SK-N-SH (cell line): ENCODE data around the gene CIPC. TPM values are rescaled to one million over a fixed set of nuclear protein-coding genes. Genes with fewer than 3 reads are reported as not detected.

Source experiments
- CTCF ChIA-PET: fragments of 300-600, 350-600 bp; formaldehyde crosslinking; extraction: SDS; loops from one replicate; lab custom pipeline; 2021; lab: Yijun Ruan, JAX
- POLR2A ChIA-PET: fragments of 350-600 bp; sonication (Branson Sonifier 250); formaldehyde crosslinking; extraction: SDS; loops from one replicate; lab custom pipeline; 2020; ENCODE audit warnings: antibody characterized with exemption, inconsistent platforms; lab: Yijun Ruan, JAX
- DNase-seq: peaks from one replicate; pipeline ENCODE4 v3.0.0; 2012
- H2AFZ ChIP-seq: fragments of 200-600 bp; sonication (generic); 2 replicates; pipeline ENCODE4 v1.8.1; 2016; ENCODE audit warnings: antibody characterized with exemption, mild to moderate bottlenecking, low read depth
- H3F3A ChIP-seq: fragments of 200-600 bp; sonication (generic); replicated peaks from 2 replicates; pipeline ENCODE3; 2016; ENCODE audit warnings: antibody characterized with exemption, mild to moderate bottlenecking; ENCODE audit not compliant: insufficient read depth
- H3K27ac ChIP-seq, 2 experiments: fragments of 200-500 bp in 1 of 2; fragments of 200-600 bp in 1 of 2; sonication (Bioruptor generic) in 1 of 2; sonication (generic), shearing (Covaris generic) in 1 of 2; 2 replicates each; pipeline versions ENCODE4 v1.5.1 to v1.6.1; 2014 to 2016; ENCODE audit warnings: low read depth in 2 of 2, inconsistent platforms in 1 of 2, low read length in 1 of 2, mild to moderate bottlenecking in 1 of 2, mixed read lengths in 1 of 2
- H3K27me3 ChIP-seq: fragments of 200-600 bp; sonication (generic), shearing (Covaris generic); 2 replicates; pipeline ENCODE4 v1.6.1; 2016; ENCODE audit warnings: mixed run types; ENCODE audit not compliant: insufficient read depth
- H3K36me3 ChIP-seq, 2 experiments: fragments of 200-500 bp in 1 of 2; fragments of 200-600 bp in 1 of 2; sonication (Bioruptor generic) in 1 of 2; sonication (generic) in 1 of 2; replicated peaks in 1 of 2; 2 replicates each; pipeline versions ENCODE3 to v1.5.1; 2014 to 2016; ENCODE audit warnings: low read length in 1 of 2, mild to moderate bottlenecking in 1 of 2; ENCODE audit not compliant: insufficient read depth in 2 of 2, control insufficient read depth in 1 of 2
- H3K4me1 ChIP-seq, 2 experiments: fragments of 200-500 bp in 1 of 2; fragments of 200-600 bp in 1 of 2; sonication (Bioruptor generic) in 1 of 2; sonication (generic), shearing (Covaris generic) in 1 of 2; 2 replicates each; pipeline versions ENCODE4 v1.5.1 to v1.6.1; 2014 to 2016; ENCODE audit warnings: low read depth in 1 of 2, low read length in 1 of 2, mixed run types in 1 of 2; ENCODE audit not compliant: insufficient read depth in 2 of 2, control insufficient read depth in 1 of 2
- H3K4me2 ChIP-seq: fragments of 200-600 bp; sonication (generic), shearing (Covaris generic); 2 replicates; pipeline ENCODE4 v1.6.1; 2017; ENCODE audit warnings: mixed run types
- H3K4me3 ChIP-seq, 2 experiments: fragments of 200-500 bp in 1 of 2; fragments of 200-600 bp in 1 of 2; sonication (Bioruptor generic) in 1 of 2; sonication (generic), shearing (Covaris generic) in 1 of 2; 2 replicates each; pipeline versions ENCODE4 v1.5.1 to v1.8.1; 2014 to 2016; ENCODE audit warnings: low read depth in 2 of 2, inconsistent platforms in 1 of 2, low read length in 1 of 2, mild to moderate bottlenecking in 1 of 2, mixed read lengths in 1 of 2, moderate library complexity in 1 of 2
- H3K79me2 ChIP-seq: fragments of 200-600 bp; sonication (generic); 2 replicates; pipeline ENCODE4 v1.8.1; 2017; ENCODE audit warnings: mild to moderate bottlenecking; ENCODE audit not compliant: insufficient read depth
- H3K9ac ChIP-seq: fragments of 200-600 bp; sonication (generic); 2 replicates; pipeline ENCODE4 v1.6.1; 2017; ENCODE audit warnings: mixed run types
- H3K9me2 ChIP-seq: fragments of 200-600 bp; sonication (generic); 2 replicates; pipeline ENCODE4 v1.6.1; 2017; ENCODE audit warnings: mixed run types
- H3K9me3 ChIP-seq: fragments of 200-600 bp; sonication (generic); 2 replicates; pipeline ENCODE4 v1.6.1; 2017; ENCODE audit warnings: mixed run types, mild to moderate bottlenecking, moderate library complexity
- H4K20me1 ChIP-seq: fragments of 200-600 bp; sonication (generic); 2 replicates; pipeline ENCODE4 v1.6.1; 2017; ENCODE audit warnings: mild to moderate bottlenecking, mixed run types; ENCODE audit not compliant: insufficient read depth
- EP300 ChIP-seq, 2 experiments: IDR thresholded peaks; 2 replicates each; pipeline versions ENCODE4 v1.4.0 to v1.6.1; 2012; ENCODE audit warnings: borderline replicate concordance in 1 of 2, low read depth in 1 of 2, low read length in 1 of 2
- EZH2phosphoT487 ChIP-seq: fragments of 200-600 bp; sonication (generic); IDR thresholded peaks from 2 replicates; pipeline ENCODE4 v1.6.1; 2017; ENCODE audit warnings: low read depth, mixed run types, mild to moderate bottlenecking, antibody characterized with exemption, moderate library complexity, borderline replicate concordance
- FOXJ3 ChIP-seq: sonication (generic); formaldehyde crosslinking; IDR thresholded peaks from 2 replicates; pipeline ENCODE4 v1.5.1; 2020; ENCODE audit warnings: mild to moderate bottlenecking, missing genetic modification reagents
- GABPA ChIP-seq: IDR thresholded peaks from 2 replicates; pipeline ENCODE4 v1.4.0; 2012; ENCODE audit warnings: low read depth, mild to moderate bottlenecking
- GATA2 ChIP-seq: sonication (generic); formaldehyde crosslinking; IDR thresholded peaks from 2 replicates; pipeline ENCODE4 v1.5.0; 2020; ENCODE audit warnings: mild to moderate bottlenecking, missing genetic modification reagents
- JUND ChIP-seq: IDR thresholded peaks from 2 replicates; pipeline ENCODE4 v1.4.0; 2012
- MXI1 ChIP-seq: IDR thresholded peaks from 2 replicates; pipeline ENCODE4 v1.6.1; 2012; ENCODE audit warnings: mild to moderate bottlenecking, low read depth, low read length, improper control_type of control experiment
- POLR2AphosphoS5 ChIP-seq: IDR thresholded peaks from 2 replicates; pipeline ENCODE4 v1.6.1; 2012; ENCODE audit warnings: low read depth, low read length
- RCOR1 ChIP-seq: fragments of 150-350 bp; IDR thresholded peaks from 2 replicates; pipeline ENCODE4 v1.6.1; 2017; ENCODE audit warnings: antibody characterized with exemption, low read length
- RFX5 ChIP-seq: IDR thresholded peaks from 2 replicates; pipeline ENCODE4 v1.6.1; 2012; ENCODE audit warnings: mild to moderate bottlenecking, improper control_type of control experiment, low read length
- TAF1 ChIP-seq: IDR thresholded peaks from 2 replicates; pipeline ENCODE4 v1.6.1; 2012; ENCODE audit warnings: low read depth, mild to moderate bottlenecking, low read length, moderate library complexity, borderline replicate concordance
- TCF12 ChIP-seq: IDR thresholded peaks from 2 replicates; pipeline ENCODE4 v1.4.0; 2012
- TEAD4 ChIP-seq: IDR thresholded peaks from 2 replicates; pipeline ENCODE4 v1.4.0; 2012; ENCODE audit warnings: mild to moderate bottlenecking, borderline replicate concordance; ENCODE audit not compliant: insufficient read depth
- YY1 ChIP-seq: IDR thresholded peaks from 2 replicates; pipeline ENCODE4 v1.4.0; 2012; ENCODE audit warnings: low read depth, mild to moderate bottlenecking
- WGBS: methylation state at CpG from one replicate; pipeline ENCODE4 v1.1.6; 2017; ENCODE audit warnings: low lambda C conversion rate; 5-methylcytosine and 5-hydroxymethylcytosine counted together
- polyA plus RNA-seq, 3 experiments: library from polyadenylated mRNA; depleted of rRNA; stranded (reverse); fragments of >200 nt; gene quantifications; 2 replicates each; pipeline ENCODE4 v1.2.3, GENCODE V29; 2012
- TF ChIP-seq, protein P1 (sequence below): IDR thresholded peaks from 2 replicates; pipeline ENCODE4; 2012
- TF ChIP-seq, protein P2 (sequence below): fragments of 150-350 bp; IDR thresholded peaks from 2 replicates; pipeline ENCODE4 v1.6.1; 2016; ENCODE audit warnings: mild to moderate bottlenecking, low read depth, low read length
- TF ChIP-seq, protein P3 (sequence below): fragments of 200-600 bp; sonication (generic); IDR thresholded peaks from 2 replicates; pipeline ENCODE4 v1.6.1; 2017; ENCODE audit warnings: antibody characterized with exemption, mild to moderate bottlenecking, moderate library complexity

Gene CIPC
- polyA plus RNA-seq, 1 of the 3 experiments (the other 2 are of a cell fraction): 6.5 TPM

DNA sequence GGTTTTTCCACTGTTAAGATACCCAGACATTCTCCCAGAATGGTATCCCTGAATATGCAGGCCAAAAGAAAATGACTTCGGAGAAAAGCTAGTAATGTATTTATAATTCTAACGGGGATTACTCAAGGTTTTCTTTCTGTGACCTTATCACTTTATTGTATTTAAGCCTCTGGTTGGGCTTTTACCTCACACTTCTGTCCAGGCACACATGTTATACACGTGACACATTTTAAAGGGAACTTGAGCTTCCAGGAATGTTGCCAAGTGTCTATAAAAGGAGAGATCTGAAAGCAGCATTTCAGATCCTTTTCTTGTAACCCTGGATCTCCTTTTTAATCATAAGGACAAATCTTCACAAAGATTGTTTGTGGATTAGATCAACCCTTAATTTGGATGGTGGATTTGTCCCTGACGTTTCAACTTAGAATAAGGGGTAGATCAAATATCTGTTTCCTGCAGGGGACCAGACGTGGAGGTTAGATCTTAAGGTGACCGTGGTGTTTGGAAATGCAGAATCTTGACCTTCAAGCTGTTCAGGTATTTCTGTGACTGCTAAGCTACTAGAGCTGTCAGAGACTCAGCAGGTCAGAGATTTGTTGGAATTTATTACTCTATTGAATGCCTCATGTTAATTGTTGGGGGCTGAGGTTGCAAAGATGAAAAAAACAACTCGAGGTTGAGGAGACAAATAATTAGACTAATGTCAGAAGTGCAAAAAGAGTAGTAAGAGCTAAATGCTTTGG is 1.5 kb downstream of the CIPC start (continued):
- no peak for TF ChIP-seq EZH2phosphoT487
- TF ChIP-seq, all 33 proteins: peak for 3

DNA sequence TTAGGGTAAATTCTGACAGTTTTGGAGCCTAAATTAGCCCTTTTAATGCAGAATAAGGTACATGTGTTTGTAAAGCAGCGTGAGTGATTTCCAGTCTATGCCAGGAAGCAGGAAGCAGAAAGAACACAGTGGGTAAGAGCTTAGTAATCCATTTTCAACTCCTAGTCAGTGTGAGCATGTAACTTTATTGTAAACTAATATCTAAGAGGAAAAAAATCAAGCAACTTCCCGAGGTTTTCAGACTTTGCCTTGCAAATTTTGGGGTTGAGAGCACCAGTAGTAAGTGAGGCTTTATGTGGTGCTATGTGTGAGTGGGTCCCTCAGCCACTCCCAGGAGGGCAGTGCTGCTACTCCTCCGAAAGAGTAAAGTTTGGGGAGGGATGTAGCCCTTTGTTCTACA is 2.9 kb downstream of the CIPC start:
- Histone ChIP-seq H3K27me3 (no peaks in the 10 kb centered on the region), H2AFZ (no peak overlapping the region), H3K4me1 (peaks cover 13 to 16% of the 10 kb centered on the region in 2 experiments), H3K4me2 (no peak overlapping the region), H4K20me1 (no peaks in the 10 kb centered on the region), H3K79me2 (peaks cover 52% of the 10 kb centered on the region), H3F3A (peaks cover 11% of the 10 kb centered on the region), H3K9ac (no peak overlapping the region), H3K36me3 (peaks cover 2 to 5% of the 10 kb centered on the region in 2 experiments), H3K9me2 (no peaks in the 10 kb centered on the region), H3K4me3 (no peak overlapping the region), H3K9me3 (no peaks in the 10 kb centered on the region), H3K27ac (no peak overlapping the region)
- DNase-seq: no peak
- POLR2A ChIA-PET: no interaction called here
- 83% methylated on average over 3 of the region's 3 CpGs for WGBS
- CTCF ChIA-PET: interaction anchor here (1.2 to 2.3 kb wide), 2 partner anchors 8 to 23 kb away, joined by 3 to 12 read pairs; no protein-coding TSS in a partner anchor
- TF ChIP-seq MXI1 (no peak), POLR2AphosphoS5 (no peak), GATA2 (CRISPR knock-in tag) (no peak), EP300 (IDR thresholded peaks at IDR 0.05; ENCODE audit: borderline replicate concordance in 1 of 2, low read depth in 1 of 2, low read length in 1 of 2) (no peak), TEAD4 (no peak), YY1 (no peak), TCF12 (no peak), RCOR1 (no peak), FOXJ3 (CRISPR knock-in tag) (no peak), JUND (no peak), RFX5 (no peak), GABPA (no peak), TAF1 (no peak)
- TF ChIP-seq, protein P1, sequence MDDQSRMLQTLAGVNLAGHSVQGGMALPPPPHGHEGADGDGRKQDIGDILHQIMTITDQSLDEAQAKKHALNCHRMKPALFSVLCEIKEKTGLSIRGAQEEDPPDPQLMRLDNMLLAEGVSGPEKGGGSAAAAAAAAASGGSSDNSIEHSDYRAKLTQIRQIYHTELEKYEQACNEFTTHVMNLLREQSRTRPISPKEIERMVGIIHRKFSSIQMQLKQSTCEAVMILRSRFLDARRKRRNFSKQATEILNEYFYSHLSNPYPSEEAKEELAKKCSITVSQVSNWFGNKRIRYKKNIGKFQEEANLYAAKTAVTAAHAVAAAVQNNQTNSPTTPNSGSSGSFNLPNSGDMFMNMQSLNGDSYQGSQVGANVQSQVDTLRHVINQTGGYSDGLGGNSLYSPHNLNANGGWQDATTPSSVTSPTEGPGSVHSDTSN: no peak
- TF ChIP-seq, protein P2, sequence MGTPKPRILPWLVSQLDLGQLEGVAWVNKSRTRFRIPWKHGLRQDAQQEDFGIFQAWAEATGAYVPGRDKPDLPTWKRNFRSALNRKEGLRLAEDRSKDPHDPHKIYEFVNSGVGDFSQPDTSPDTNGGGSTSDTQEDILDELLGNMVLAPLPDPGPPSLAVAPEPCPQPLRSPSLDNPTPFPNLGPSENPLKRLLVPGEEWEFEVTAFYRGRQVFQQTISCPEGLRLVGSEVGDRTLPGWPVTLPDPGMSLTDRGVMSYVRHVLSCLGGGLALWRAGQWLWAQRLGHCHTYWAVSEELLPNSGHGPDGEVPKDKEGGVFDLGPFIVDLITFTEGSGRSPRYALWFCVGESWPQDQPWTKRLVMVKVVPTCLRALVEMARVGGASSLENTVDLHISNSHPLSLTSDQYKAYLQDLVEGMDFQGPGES: no peak
- TF ChIP-seq, protein P3, sequence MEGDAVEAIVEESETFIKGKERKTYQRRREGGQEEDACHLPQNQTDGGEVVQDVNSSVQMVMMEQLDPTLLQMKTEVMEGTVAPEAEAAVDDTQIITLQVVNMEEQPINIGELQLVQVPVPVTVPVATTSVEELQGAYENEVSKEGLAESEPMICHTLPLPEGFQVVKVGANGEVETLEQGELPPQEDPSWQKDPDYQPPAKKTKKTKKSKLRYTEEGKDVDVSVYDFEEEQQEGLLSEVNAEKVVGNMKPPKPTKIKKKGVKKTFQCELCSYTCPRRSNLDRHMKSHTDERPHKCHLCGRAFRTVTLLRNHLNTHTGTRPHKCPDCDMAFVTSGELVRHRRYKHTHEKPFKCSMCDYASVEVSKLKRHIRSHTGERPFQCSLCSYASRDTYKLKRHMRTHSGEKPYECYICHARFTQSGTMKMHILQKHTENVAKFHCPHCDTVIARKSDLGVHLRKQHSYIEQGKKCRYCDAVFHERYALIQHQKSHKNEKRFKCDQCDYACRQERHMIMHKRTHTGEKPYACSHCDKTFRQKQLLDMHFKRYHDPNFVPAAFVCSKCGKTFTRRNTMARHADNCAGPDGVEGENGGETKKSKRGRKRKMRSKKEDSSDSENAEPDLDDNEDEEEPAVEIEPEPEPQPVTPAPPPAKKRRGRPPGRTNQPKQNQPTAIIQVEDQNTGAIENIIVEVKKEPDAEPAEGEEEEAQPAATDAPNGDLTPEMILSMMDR: no peak
